Sigmoid colon (tissue), 7 donors: ENCODE measurements around the gene TPT1. TPM values are rescaled to one million over a fixed set of nuclear protein-coding genes. Genes with fewer than 3 reads are reported as not detected.
A peak's percentile ranks its signal among the peaks of the same experiment; 100 is the strongest.

Source experiments
- DNase-seq: peaks from one replicate; pipeline ENCODE4 v3.0.0-alpha.2; 2019
- H3K27ac ChIP-seq, 4 donors: fragments of 200-600 bp; sonication (generic); one replicate each; pipeline ENCODE4 v1.5.1; 2016 to 2019; ENCODE audit warnings: mild to moderate bottlenecking in 1 of 4
- H3K27me3 ChIP-seq, 3 donors: fragments of 200-600 bp; sonication (generic); one replicate each; pipeline ENCODE4 v1.5.1; 2019; ENCODE audit warnings: mild to moderate bottlenecking in 1 of 3
- H3K36me3 ChIP-seq, 4 donors: fragments of 200-600 bp; sonication (generic); one replicate each; pipeline ENCODE4 v1.5.1; 2016 to 2019
- H3K4me1 ChIP-seq, 4 donors: fragments of 200-600 bp; sonication (generic); one replicate each; pipeline ENCODE4 v1.5.1; 2017 to 2019
- H3K4me3 ChIP-seq, 4 donors: fragments of 200-600 bp; sonication (generic); one replicate each; pipeline ENCODE4 v1.5.1; 2017 to 2019; ENCODE audit warnings: mild to moderate bottlenecking in 2 of 4, moderate library complexity in 1 of 4
- H3K9me3 ChIP-seq, 4 donors: fragments of 200-600 bp in 3 of 4; sonication (generic) in 3 of 4; one replicate each; pipeline versions ENCODE4 v1.5.1 to v1.6.1; 2013 to 2019
- EP300 ChIP-seq, 4 donors: sonication (generic); formaldehyde crosslinking; IDR thresholded peaks; one replicate each; pipeline ENCODE4 v1.6.1; 2017; ENCODE audit warnings: antibody characterized with exemption in 4 of 4
- POLR2A ChIP-seq, 2 donors: fragments of 450-650 bp; IDR thresholded peaks; one replicate each; pipeline ENCODE4 v1.6.1; 2016; ENCODE audit warnings: antibody characterized with exemption in 2 of 2, mild to moderate bottlenecking in 2 of 2, moderate library complexity in 2 of 2
- POLR2AphosphoS5 ChIP-seq, 4 donors: sonication (generic); formaldehyde crosslinking; IDR thresholded peaks; one replicate each; pipeline ENCODE4 v1.6.1; 2017; ENCODE audit warnings: antibody characterized with exemption in 4 of 4
- WGBS, 2 donors: extraction: QIAGEN DNeasy Blood & Tissue Kit; methylation state at CpG; one replicate each; pipeline ENCODE4 v1.1.7; 2013; 5-methylcytosine and 5-hydroxymethylcytosine counted together
- intact Hi-C: fragments of 100-400 bp; cut with DNase I; formaldehyde crosslinking; loops from one replicate; pipeline ENCODE4 v1.15.1; 2023
- polyA plus RNA-seq, 3 donors: library from polyadenylated mRNA; stranded (reverse); fragments of 200-250 nt; gene quantifications; one replicate each; pipeline ENCODE4 v1.2.3, GENCODE V29; 2013
- total RNA-seq, 4 donors: library from RNA; depleted of rRNA; stranded (reverse); fragments of >200 nt; gene quantifications; one replicate each; pipeline ENCODE4 v1.1.0, GENCODE V29; 2016
- TF ChIP-seq, protein P1 (sequence below), 4 experiments: fragments of 450-650 bp in 3 of 4; fragments of 200-600 bp in 1 of 4; IDR thresholded peaks; one replicate each; pipeline ENCODE4 v1.5.1; 2016 to 2019; ENCODE audit warnings: antibody characterized with exemption in 4 of 4, mild to moderate bottlenecking in 3 of 4, moderate library complexity in 2 of 4
- donor health status: healthy with polysubstance abuse.
- donor health status: Bipolar disorder and iron deficiency.
- donor health status: healthy.

The TPT1 gene
- total and polyA plus RNA-seq, 7 donors: 3,556 to 14,118 (median 5,645) TPM

DNA sequence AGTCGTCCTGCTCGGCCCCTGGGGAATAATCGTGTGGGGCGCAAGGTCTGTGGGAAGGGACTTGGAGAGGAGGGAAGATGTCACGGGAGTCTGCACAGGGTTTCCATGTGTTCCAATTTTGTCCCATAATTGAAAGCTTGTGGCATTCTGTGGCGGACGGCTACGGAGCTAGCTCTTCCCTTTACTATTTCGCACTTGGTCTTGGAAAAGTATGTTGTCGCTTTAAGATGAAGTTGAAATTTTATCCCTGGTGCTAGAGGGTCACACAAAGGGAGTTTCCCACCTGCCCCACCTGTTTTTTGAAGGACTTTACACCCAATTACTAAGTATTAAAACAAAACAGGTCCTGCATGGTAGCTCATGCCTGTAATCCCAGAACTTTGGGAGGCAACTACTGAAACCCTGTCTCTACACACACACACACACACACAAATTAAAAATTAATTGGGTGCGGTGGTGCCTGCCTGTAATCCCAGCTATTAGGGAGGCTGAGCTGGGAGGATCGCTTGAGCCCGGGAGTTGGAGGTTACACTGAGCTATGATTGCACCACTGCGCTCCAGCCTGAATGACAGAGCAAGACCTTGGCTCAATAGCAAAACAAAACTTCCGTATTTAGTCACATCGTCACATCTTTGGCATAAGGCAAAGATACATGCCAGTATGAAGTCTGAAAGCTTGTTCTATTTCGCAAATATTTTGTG lies 967 bp upstream of the TPT1 start:
- peaks cover 2 to 48% (median 39%) of the 10 kb centered on the region in 4 donors for H3K4me1 ChIP-seq
- intact Hi-C loops: loop anchor here (2.0 kb wide), 1 partner anchor 31 kb away; no protein-coding TSS in a partner anchor
- DNase-seq: peak; percentile 83
- peak overlapping the region; percentile 99 to 100 (median 100) for H3K27ac ChIP-seq
- H3K9me3 ChIP-seq: no peaks in the 10 kb centered on the region
- WGBS, 2 donors: 8 to 26% methylated on average over 17 of the region's 17 CpGs
- peaks cover 14 to 58% (median 29%) of the 10 kb centered on the region in 4 donors for H3K36me3 ChIP-seq
- peak in 1 of 2 donors; percentile 28 for TF ChIP-seq POLR2A (IDR thresholded peaks at IDR 0.05)
- TF ChIP-seq, protein P1, sequence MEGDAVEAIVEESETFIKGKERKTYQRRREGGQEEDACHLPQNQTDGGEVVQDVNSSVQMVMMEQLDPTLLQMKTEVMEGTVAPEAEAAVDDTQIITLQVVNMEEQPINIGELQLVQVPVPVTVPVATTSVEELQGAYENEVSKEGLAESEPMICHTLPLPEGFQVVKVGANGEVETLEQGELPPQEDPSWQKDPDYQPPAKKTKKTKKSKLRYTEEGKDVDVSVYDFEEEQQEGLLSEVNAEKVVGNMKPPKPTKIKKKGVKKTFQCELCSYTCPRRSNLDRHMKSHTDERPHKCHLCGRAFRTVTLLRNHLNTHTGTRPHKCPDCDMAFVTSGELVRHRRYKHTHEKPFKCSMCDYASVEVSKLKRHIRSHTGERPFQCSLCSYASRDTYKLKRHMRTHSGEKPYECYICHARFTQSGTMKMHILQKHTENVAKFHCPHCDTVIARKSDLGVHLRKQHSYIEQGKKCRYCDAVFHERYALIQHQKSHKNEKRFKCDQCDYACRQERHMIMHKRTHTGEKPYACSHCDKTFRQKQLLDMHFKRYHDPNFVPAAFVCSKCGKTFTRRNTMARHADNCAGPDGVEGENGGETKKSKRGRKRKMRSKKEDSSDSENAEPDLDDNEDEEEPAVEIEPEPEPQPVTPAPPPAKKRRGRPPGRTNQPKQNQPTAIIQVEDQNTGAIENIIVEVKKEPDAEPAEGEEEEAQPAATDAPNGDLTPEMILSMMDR (IDR thresholded peaks at IDR 0.05): no peak
- no peak for TF ChIP-seq EP300 (IDR thresholded peaks at IDR 0.05)
- TF ChIP-seq POLR2AphosphoS5 (IDR thresholded peaks at IDR 0.05): peak in 2 of 4 donors; percentile 45 to 48
- H3K27me3 ChIP-seq: no peaks in the 10 kb centered on the region
- H3K4me3 ChIP-seq: peak overlapping the region; percentile 74 to 100 (median 98)

DNA sequence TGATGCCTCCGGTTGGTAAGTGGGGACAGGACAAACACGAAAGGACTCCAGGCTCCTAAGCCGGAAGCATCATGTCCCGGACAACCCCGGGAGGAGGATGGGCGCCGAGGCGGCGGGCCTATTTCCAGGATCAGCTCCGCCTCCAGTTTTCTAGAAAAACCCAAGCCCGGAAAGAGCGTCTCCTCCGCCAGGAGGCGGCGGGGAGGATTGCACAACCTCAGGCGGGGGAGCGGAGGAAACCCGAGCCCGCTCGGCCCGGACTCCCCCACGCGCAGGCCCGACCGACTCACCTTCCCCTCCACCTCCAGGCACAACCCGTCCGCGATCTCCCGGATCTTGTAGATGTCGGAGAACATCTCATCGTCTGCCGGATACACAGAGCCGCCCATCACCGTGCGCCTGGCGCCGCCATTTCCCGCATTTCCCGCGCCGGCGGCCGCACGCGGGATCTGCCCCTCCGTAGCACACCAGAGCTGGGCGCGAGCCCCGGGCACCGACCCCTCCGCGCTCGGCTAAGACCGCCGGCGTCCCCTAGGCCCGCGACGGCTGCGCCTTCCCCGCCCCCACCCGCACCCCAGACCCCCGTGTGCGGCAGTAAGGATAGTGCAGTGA lies 455 bp downstream of the TPT1 start:
- peak overlapping the region; percentile 99 to 100 (median 100) for H3K27ac ChIP-seq
- peaks cover 2 to 63% (median 51%) of the 10 kb centered on the region in 4 donors for H3K4me1 ChIP-seq
- 0% methylated on average over 64 of the region's 64 CpGs for WGBS, 2 donors
- H3K4me3 ChIP-seq: peak overlapping the region; percentile 74 to 100 (median 98)
- H3K9me3 ChIP-seq: no peaks in the 10 kb centered on the region
- H3K36me3 ChIP-seq: peaks cover 26 to 59% (median 40%) of the 10 kb centered on the region in 4 donors
- DNase-seq: peak; percentile 97
- H3K27me3 ChIP-seq: no peaks in the 10 kb centered on the region
- intact Hi-C loops: loop anchor here (2.0 kb wide), 1 partner anchor 30 kb away; no protein-coding TSS in a partner anchor
- TF ChIP-seq POLR2AphosphoS5 (IDR thresholded peaks at IDR 0.05) (peak; percentile 66 to 95 (median 72)), EP300 (IDR thresholded peaks at IDR 0.05) (peak in 2 of 4 donors; percentile 75 to 85), POLR2A (IDR thresholded peaks at IDR 0.05) (peak in 1 of 2 donors; percentile 42)
- TF ChIP-seq, protein P1 (IDR thresholded peaks at IDR 0.05): peak in 3 of 4 experiments; percentile 55 to 72 (median 66)

DNA sequence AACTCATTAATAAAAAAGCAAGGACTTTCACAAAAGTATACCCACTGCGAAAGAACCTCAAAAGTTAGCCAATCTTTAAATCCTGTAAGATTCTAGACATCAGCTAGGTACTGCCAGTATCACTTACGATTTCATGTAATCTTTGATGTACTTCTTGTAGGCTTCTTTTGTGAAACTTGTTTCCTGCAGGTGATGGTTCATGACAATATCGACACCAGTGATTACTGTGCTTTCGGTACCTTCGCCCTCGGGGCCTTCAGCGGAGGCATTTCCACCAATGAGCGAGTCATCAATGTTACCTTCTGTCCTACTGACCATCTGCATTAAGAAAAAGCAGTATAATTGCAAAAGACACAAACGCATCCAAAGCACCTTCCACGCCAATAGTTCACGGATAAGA lies 1.1 kb downstream of the TPT1 start:
- WGBS, 2 donors: 2 to 8% methylated on average over 11 of the region's 11 CpGs
- intact Hi-C loops: loop anchor here (2.0 kb wide), 1 partner anchor 29 kb away; no protein-coding TSS in a partner anchor
- H3K4me1 ChIP-seq: peaks cover 2 to 69% (median 54%) of the 10 kb centered on the region in 4 donors
- H3K27me3 ChIP-seq: no peaks in the 10 kb centered on the region
- no peak for TF ChIP-seq POLR2A (IDR thresholded peaks at IDR 0.05)
- TF ChIP-seq, protein P1 (IDR thresholded peaks at IDR 0.05): no peak
- no peak for TF ChIP-seq POLR2AphosphoS5 (IDR thresholded peaks at IDR 0.05)
- TF ChIP-seq EP300 (IDR thresholded peaks at IDR 0.05): no peak
- peak overlapping the region; percentile 74 to 100 (median 98) for H3K4me3 ChIP-seq
- no peaks in the 10 kb centered on the region for H3K9me3 ChIP-seq
- H3K36me3 ChIP-seq: peaks cover 26 to 58% (median 42%) of the 10 kb centered on the region in 4 donors
- DNase-seq: no peak
- H3K27ac ChIP-seq: peak overlapping the region; percentile 99 to 100 (median 100)

DNA sequence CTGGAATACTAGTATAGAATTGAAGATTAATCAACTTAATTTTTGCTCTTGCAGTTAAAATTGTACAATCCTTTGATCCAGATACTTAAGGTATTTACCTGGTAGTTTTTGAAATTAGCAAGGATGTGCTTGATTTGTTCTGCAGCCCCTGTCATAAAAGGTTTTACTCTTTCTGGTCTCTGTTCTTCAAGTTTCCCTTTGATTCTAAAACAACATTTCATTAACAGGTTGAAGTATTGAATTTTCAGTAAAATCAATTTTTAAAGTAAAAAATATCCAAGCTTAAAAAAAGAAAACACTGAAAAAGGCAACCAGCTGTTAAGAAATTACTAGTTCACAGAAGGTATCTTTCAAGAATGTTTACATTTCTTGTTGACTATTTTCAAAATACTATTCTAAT lies 1.6 kb downstream of the TPT1 start:
- no peak for DNase-seq
- intact Hi-C loops: no loop called here
- Histone ChIP-seq H3K9me3 (no peaks in the 10 kb centered on the region), H3K27ac (peak overlapping the region; percentile 99 to 100 (median 100)), H3K4me3 (peak overlapping the region; percentile 74 to 100 (median 98)), H3K36me3 (peaks cover 26 to 53% (median 41%) of the 10 kb centered on the region in 4 donors), H3K27me3 (no peaks in the 10 kb centered on the region), H3K4me1 (peaks cover 2 to 69% (median 54%) of the 10 kb centered on the region in 4 donors)
- TF ChIP-seq, protein P1 (IDR thresholded peaks at IDR 0.05): no peak
